ENCODE results near the gene ENTPD8.
"Not testable (repeated sequence)": the region's sequence is repeated elsewhere in the genome, so short reads cannot be mapped to it uniquely, and the experiment has no call there.

Gene ENTPD8

DNA sequence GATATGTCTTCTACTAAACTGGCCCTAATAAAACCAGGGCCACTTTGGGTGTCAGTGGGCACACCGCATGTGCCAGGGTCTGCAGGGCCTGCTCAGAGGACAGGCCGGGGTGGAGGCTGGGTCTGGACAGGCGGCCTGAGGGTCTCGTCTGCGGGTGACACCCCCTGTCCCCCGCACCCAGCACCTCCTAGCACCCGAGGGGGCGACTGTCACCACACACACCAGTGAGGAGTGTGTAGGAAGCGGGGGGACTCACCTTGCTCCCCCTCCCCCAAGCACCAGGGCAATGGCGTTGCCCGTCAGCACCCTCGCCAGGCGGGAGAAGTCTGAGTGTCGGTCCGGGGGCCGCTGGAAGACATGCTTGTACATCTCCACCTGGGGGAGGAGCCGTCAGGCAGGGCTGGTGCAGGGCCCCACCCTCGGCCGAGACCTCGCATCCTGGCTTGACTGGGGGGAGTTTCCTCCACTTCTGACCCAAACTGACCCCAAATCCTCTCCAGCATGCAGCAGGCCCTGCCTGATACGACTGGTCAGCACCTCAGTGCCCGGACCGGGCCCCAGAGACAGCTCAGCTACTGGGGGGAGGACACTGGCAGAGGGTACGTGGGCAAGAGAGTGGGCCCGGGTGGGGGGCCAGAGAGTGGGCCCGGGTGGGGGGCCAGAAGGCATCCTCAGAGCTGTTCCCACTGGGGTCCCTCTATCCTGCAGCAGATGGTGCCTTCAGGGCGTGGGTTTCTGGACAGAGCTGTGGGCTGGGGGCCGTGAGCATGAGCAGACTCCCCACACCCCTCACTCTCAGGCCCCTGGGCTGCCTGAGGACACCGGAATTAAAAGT is 36.8 kb upstream of the ENTPD8 start:
- in situ Hi-C loops (cut with MboI; ENCODE audit: low sequenced_read_pairs) = no loop called here

DNA sequence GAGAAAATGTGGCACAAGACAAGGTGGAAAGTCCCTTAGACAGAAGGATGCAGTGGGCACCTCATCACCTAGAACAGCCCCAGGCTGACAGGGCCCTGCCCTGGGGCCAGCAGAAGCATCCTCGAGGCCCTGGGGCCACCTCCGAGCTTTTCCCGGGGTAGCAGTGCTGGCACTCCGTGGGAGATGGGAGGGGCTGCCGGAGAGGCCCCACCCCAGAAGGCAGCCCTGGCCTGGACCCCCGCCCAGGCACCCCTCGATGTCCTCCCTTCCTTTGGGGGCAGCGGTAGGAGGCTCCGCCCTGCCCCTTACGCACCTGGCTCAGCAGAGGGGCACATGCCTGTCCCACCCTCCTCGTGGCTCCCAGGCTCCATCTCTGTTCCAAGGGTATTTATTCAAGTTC is 35.7 kb upstream of the ENTPD8 start:
- in situ Hi-C loops (cut with MboI; ENCODE audit: low sequenced_read_pairs) = no loop called here

DNA sequence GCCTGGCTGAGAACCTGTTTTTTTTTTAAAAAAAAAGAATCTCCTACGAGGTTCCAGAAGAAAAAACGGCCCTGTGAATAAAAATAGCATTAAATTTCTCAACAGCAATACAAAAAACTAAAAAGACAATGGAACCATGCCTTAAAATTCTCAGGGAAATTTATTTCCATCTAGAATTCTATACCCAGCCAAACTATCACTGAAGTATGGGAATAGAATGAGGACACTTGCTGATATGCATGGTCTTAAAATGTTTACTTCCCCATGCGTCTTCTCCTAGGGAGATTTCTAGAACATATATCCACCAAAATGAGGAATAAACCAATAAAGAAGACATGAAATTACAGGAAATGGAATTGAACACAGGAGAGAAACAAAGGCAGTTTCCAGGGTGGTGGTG is 34.5 kb upstream of the ENTPD8 start:
- in situ Hi-C loops (cut with MboI; ENCODE audit: low sequenced_read_pairs) = no loop called here

DNA sequence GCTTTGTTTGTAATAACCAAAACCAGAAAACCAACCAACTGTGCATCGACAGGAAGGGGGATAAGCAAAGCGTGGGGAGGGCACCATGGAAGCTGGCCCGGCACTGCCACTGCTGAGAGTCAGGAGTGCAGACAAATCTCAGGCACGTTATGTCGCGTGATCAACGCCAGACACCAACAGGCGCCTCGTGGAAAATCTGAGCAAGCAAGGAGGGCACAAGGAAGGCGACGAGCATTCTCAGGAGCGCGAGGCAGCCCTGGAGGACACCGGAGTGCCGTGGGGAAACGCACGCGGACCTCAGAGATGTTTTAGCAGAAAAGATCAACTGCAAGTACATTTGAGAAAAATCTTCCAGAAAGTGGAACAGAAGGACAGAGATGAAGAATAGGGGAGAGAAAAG is 33.1 kb upstream of the ENTPD8 start:
- in situ Hi-C loops (cut with MboI; ENCODE audit: low sequenced_read_pairs) = no loop called here

DNA sequence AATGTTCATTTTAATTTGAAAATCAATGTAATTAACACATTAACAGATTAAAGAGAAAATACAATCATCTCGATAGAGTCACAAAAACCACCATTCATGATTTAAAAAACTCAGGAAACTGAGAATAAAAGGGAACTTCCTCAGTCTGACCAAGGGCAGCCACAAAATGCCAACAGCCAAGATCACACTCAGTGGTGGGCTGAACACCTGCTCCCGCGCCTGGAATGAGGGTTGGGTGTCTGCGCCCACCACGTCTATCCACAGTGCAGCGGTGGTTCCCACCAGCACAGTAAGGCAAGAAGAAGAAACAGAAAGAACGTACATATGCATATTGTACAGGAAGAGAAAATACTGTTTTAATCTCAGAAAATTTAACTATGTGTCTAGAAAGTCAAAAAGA is 29.6 kb upstream of the ENTPD8 start:
- in situ Hi-C loops (cut with MboI; ENCODE audit: low sequenced_read_pairs) = no loop called here

DNA sequence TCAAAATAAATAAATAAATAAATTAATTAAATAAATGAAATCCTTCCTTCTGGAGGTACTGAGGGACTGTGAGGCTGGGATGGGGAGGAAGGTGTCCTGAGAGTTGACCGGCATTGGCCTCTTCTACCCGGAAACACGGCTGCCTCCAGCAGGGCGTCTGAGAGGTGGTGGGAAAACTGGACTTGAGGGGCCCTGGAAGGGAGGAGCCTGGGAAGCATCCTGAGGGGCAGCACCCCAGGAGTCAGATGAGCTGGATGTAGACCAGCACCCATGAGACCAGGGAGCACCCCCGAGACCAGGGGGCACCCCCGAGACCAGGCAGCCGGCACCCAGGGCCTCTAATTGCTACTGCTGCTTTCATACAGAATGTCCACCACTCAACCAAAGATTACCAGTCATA is 26.7 kb upstream of the ENTPD8 start:
- in situ Hi-C loops (cut with MboI; ENCODE audit: low sequenced_read_pairs) = no loop called here

DNA sequence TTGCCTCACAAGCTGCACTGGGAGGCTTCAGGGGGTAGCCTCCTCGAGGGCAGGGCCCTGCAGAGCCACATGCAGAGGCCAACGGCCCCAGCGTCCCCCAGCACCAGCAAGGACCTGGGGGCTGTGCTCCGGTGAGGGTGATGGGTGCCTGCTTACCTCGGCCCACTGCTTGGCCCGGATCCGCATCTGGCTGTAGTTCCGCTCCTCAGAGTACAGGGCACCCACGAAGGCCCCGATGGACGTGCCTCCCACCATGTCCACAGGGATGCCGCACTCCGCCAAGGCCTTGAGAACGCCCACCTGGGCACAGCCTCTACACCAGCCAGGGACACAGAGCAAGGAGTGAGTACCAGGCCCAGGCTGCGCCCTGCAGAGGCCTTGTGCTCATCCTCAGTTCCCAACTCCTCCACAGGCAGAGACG is 26.0 kb upstream of the ENTPD8 start:
- in situ Hi-C loops (cut with MboI; ENCODE audit: low sequenced_read_pairs) = no loop called here

DNA sequence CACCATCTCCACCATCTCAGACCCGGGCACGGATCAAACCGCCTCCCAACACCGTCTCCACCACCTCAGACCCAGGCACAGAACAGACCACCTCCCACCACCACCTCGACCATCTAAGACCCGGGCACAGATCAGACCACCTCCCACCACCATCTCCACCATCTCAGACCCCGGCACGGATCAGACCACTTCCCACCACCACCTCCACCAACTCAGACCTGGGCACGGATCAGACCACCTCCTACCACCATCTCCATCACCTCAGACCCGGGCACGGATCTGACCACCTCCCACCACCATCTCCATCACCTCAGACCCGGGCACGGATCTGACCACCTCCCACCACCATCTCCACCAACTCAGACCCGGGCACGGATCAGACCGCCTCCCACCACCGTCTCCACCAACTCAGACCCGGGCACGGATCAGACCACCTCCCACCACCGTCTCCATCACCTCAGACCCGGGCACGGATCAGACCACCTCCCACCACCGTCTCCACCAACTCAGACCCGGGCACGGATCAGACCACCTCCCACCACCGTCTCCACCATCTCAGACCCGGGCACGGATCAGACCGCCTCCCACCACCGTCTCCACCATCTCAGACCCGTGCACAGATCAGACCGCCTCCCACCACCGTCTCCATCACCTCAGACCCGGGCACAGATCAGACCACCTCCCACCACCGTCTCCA is 25.4 kb upstream of the ENTPD8 start:
- in situ Hi-C loops (cut with MboI; ENCODE audit: low sequenced_read_pairs) = not testable (repeated sequence)

DNA sequence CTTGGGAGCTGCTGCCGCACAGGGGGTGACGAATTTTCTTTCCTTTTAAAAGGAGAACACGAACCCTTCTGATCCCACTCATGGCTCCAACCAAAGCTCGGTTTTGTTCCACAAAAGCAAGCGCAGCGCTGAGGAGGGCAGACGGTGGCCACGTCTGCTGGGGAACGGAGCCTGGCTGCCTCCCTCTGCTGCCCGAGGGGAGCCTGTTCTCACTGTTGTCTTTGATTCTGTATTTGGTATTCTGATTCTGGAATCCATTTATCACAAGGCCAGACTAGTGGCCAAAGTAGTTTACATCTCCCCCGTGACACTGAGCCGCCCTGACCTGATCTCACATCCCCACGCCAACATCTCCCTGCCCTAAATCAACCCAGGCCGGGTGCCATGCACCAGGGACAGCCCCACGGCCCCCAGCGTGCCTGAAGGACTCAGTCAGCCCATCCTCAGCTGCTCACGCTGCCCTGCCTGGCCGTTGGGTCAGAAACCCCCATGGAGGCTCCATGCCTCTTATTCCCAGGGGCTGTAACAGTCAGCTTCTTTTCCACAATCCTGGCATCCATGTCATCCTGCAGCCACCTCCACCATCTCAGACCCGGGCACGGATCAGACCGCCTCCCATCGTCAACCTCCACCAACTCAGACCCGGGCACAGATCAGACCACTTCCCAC is 24.7 kb upstream of the ENTPD8 start:
- in situ Hi-C loops (cut with MboI; ENCODE audit: low sequenced_read_pairs) = no loop called here

DNA sequence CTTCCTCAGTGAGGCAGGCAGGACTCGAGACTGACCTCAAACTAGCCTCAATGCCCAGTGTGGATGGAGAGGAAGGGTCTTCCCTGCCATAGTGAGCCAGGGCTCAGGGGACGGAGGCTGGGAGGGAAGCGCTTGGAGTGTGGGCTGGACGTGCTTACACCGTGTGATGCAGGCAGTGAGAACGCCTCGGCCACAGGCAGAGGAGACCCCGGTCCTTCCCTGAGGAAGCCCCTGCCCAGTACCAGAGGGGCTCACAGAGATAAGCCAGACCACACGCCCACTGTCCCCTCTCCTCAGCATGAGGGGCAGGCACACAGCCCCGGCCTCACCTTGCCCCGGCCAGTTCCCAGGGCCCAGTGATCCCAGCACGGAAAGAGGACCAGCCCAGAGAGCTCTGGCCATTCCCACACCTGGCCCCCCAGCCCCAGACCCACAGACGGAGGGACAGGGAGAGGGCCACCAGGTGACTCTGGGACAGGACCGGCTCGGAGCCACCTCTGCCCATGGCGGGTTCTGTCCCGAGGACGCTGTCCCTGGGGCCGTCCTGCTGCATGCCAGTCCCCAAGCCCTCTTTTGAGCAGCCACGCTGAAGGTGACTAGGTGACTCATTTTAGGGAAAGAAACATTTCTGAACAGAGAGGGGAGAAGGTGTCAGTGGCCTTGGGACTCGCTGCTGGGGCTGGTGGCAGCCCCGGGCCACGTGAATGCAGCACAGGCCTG is 24.0 kb upstream of the ENTPD8 start:
- in situ Hi-C loops (cut with MboI; ENCODE audit: low sequenced_read_pairs) = no loop called here

DNA sequence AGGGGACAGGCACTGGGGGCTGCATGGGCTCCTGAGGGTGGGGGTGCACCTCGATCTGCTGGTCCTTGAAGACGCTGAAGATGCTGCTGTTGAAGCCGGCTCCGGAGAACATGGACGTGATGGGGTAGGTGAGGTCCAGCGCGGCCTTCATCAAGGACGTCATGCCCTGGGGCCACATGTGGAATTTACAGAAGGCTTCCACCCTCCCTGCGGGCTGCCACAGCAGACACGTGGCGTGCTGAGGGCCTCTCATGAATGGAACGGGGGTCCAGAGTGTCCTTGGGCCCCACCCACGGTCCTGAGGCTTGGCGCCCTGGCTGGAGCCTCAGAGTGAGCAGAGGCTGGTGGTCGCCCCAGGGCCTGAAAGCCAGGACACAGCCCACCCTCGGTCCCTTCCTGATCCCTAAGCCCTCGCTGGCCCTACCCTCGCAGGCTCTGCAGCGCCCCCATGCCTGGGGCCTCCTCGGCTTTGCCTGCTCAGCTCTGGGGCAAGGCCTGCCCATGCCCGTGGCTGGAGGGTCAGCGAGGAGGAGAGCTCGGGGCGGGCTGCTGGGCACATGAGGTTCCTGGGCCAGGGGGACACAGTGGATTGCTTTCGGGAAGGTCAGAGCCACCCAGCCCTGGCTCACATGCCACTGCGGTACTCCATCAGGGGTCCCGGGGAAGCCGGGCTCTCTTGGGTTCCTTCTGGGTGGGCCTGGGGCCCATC is 23.3 kb upstream of the ENTPD8 start:
- in situ Hi-C loops (cut with MboI; ENCODE audit: low sequenced_read_pairs) = no loop called here

DNA sequence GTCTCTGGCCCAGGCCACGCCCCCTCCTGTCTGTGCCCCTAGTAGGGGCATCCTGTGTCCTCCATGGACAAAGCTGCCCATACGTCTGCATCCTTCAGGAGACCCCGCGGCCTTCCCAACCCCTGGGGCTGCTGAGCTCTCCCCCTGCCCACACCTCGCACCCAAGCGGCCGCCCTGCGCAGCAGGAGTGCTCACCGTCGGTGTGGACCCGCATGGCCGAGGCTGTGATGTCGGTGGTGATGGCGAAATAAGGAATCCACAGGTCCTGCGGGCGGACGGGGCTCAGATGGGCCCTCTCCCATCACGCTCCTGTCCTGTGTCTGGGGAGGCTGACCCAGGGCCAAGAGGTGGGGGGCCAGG is 22.8 kb upstream of the ENTPD8 start:
- in situ Hi-C loops (cut with MboI; ENCODE audit: low sequenced_read_pairs) = no loop called here

DNA sequence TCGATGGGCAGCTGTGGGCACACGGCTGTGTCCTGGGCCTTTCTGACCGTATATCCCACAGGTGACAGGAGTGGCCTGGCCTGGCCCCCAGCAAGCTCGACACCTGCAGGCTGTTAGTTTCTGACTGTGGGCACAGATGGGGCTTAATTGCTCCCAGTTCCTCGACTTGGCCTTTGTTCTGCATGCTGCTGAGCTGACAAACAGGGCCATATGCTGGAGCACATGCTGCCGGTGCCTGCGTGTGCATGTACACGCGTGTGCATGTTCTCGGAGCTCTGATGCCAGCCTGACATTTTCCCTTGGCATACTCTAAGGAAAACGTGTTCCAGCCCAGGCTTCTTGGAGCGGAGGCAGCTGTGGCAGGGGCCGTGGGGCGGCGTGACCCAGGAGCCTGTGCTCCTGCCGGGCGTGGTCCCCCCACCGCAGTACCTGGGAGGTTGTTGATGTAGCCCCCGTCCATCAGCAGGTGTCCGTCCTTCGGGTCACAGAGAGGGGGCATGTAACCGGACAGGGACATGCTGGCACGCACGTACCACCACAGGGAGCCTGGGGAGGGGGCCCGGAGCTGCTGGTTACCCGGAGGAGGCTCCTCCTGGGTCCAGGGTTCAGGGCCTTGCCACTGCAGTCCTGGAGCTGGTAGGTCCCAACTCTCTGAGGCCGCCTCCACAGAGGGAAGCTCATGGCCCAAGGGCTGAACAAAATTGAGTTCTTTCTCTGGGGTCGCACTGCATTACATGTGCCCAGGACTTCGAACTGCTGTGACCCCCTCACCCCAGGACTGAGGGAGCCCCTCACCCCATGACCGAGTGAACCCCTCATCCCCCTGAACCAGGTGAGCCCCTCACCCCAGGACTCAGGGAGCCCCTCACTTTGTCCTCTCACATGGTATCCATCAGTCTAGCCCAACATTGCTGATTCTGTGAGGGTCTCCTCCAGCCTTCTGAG is 22.1 kb upstream of the ENTPD8 start:
- in situ Hi-C loops (cut with MboI; ENCODE audit: low sequenced_read_pairs) = no loop called here

DNA sequence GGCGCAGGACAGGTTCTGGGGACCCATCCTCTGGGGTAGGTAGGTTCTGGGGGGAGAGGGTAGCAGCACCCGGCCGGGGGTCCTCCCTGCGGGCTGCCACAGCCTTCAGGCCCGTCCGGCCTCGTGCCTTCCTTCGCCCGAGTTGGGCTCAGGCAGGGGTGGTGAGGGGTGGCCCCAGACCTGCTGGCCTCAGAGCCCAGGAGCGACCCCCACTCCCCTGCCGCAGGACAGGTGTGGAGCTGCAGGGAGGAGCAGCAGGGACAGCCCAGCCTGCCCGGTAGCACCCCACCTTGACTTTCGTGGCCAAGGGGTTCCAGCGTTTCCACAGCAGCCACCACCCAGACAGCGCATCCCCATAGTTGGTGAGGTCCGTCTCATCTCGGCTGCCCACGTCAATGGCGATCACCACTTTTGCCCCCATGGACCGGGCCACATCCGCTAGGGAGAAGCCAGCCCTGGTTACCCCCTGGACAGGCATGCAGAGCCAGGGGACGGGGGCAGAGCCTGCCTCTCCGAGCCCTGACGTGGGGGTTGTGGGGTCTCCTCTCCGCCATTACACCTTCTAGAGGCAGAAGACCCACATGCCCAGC is 21.3 kb upstream of the ENTPD8 start:
- in situ Hi-C loops (cut with MboI; ENCODE audit: low sequenced_read_pairs) = no loop called here

DNA sequence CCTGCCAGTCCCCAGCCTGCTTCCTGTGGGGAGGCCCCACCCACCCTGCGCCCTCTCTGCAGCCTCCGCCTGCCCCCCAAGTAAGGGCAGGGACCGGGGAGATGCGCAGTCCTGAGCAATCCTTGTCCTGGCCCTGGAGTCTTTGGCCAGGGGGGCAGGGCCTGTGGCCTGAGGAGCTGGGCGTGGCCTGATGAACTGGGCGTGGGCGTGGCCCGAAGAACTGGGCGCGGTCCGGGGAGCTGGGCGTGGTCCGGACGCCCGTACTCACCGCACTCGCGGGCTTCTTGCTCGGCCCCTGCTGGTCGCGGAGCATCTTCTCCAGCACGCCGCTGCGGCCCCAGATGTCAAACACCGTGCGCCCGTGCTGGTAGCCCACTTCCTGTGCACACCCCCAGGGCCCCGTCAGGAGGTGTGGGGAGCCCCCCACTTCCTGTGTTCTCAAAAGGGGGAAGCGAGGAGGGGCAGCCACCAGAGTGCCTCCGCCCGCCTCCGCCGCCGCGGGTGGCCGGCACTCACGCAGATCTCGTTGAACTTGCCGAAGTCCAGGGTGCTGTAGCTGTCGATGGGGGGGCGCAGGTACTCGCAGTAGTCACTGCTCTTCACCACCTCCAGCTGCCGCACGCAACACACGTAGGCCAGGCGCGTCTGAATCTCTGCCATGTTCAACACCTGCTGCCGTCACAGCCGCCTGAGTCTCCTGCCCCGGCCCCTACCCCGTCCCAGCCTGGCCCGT is 20.7 kb upstream of the ENTPD8 start:
- in situ Hi-C loops (cut with MboI; ENCODE audit: low sequenced_read_pairs) = no loop called here

DNA sequence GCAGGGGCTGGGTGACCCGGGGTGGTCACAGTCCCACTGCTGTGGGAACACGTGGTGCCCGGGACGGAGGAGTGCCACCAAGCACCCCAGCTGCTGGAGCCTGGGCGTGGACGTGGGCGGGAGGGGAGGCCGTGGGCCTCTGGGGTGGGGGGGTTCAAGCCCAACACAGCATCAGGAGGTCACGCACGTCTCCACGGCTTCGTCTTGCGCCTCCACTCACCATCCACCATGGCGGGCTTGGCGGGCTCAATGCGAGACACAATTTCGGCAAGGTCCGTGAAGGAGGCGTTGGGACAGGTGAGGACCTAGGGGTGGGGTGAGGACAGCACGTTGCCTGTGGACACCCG is 20.1 kb upstream of the ENTPD8 start:
- in situ Hi-C loops (cut with MboI; ENCODE audit: low sequenced_read_pairs) = no loop called here

DNA sequence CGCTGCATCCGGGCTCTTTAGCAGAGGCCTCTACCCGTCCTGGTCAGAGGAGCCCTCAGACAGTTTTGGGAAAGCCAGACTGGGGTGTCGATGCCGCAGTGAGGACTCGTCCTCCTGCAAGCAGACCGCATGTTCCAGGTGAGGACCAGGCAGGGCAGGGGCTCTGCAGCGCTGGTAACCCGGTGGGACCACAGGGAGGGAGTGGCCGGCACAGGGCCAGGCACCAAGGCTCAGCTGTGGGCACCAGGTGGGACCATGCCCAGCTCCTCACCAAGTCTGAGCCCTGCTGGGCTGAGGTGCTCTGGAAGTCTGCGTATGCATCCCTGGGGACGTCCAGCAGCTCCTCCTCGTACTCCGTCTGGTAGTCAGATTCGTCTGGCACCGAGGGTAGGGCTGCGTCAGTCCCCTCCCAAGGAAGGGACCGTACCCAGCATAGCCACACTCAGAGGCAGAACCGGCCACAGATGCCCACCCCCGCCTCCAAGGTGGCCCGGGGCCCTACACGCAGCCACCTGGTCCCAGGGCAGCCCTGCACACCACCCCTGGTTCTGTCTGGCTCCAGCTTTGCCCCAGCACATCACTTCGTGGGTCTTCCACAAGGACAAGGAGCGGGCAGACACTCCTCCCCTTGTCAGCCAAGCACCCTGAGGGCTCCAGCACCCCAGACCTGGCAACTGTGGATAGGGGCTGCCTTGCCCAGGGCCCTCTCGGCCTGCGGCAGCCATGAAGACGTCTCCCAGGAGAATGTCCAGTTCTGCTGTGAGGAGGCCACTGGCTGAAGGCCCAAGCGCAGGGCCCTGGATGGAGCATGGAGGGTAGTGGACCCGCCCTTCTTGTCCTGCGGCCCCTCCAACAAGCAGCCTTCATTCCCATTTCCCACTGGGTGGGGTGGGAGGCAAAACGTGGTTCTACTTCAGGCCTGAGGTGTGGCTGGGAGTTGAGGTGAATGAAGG is 19.5 kb upstream of the ENTPD8 start:
- in situ Hi-C loops (cut with MboI; ENCODE audit: low sequenced_read_pairs) = no loop called here

Data from HL-60/S4 treated with retinoic acid at 250 ng/mL for 4 days and 3 days (cell line).